K562 (cell line): ENCODE data around the gene SCAANT1. TPM values are rescaled to one million over a fixed set of nuclear protein-coding genes. Genes with fewer than 3 reads are reported as not detected.

Experiments
- ATAC-seq: fragments of 200-7000 bp; cut with Tn5 transposase; 3 replicates; pipeline ENCODE4 v1.9.1; 2020; ENCODE audit warnings: moderate library complexity
- BruUV-seq: library from RNA; stranded (reverse); fragments of 400-500 nt; replicated peaks from 2 replicates; lab custom pipeline; 2021; lab: Mats Ljungman, UMichigan
- CTCF ChIA-PET: fragments of 300-600 bp; formaldehyde crosslinking; extraction: SDS; loops from one replicate; lab custom pipeline; 2021; ENCODE audit warnings: low intra/inter-chr PET ratio; lab: Yijun Ruan, JAX
- POLR2A ChIA-PET: fragments of 300-600, 350-650 bp; sonication (Branson Sonifier 250); formaldehyde crosslinking; extraction: SDS; loops from one replicate; lab custom pipeline; 2021; ENCODE audit warnings: antibody characterized with exemption, inconsistent platforms; lab: Yijun Ruan, JAX
- DNase-seq, 4 experiments: peaks; one replicate each; pipeline versions ENCODE4 v3.0.0 to v3.0.0-alpha.2; 2011 to 2018; ENCODE audit warnings: low spot score in 3 of 4, mixed read lengths in 3 of 4; ENCODE audit errors: extremely low read depth in 1 of 4
- FAIRE-seq: peaks from 2 replicates; lab custom pipeline; 2011; peaks lifted over from hg19 to GRCh38; lab: Jason Lieb, UNC
- H2AFZ ChIP-seq: 2 replicates; pipeline ENCODE4 v1.6.0; 2011; ENCODE audit warnings: low read depth, low read length, control low read depth, inconsistent platforms
- H3K27ac ChIP-seq: fragments of 200-600 bp; 3 replicates; pipeline ENCODE4 v1.8.0; 2011; ENCODE audit warnings: low read depth, mild to moderate bottlenecking, control low read depth, inconsistent platforms, low read length, moderate library complexity, mixed read lengths; ENCODE audit errors: extremely low read depth
- H3K27me3 ChIP-seq, 2 experiments: fragments of 300-600 bp in 1 of 2; 2 replicates in 1 of 2; 3 replicates in 1 of 2; pipeline versions ENCODE4 v1.6.0 to v1.8.0; 2011; ENCODE audit warnings: inconsistent platforms in 2 of 2, low read length in 2 of 2, mild to moderate bottlenecking in 1 of 2, mixed read lengths in 1 of 2, moderate library complexity in 1 of 2; ENCODE audit not compliant: control insufficient read depth in 2 of 2, insufficient read depth in 2 of 2
- H3K36me3 ChIP-seq: fragments of 300-600 bp; 3 replicates; pipeline ENCODE4 v1.8.0; 2011; ENCODE audit warnings: mild to moderate bottlenecking, low read length, inconsistent platforms; ENCODE audit not compliant: control insufficient read depth, insufficient read depth
- H3K4me1 ChIP-seq, 2 experiments: fragments of 200-600 bp in 1 of 2; replicated peaks in 1 of 2; 2 replicates in 1 of 2; 3 replicates in 1 of 2; pipeline versions ENCODE4 v1.5.1 to v1.8.0; 2011; ENCODE audit warnings: inconsistent platforms in 2 of 2, low read length in 2 of 2, mild to moderate bottlenecking in 1 of 2, mixed read lengths in 1 of 2, moderate library complexity in 1 of 2; ENCODE audit not compliant: control insufficient read depth in 2 of 2, insufficient read depth in 2 of 2
- H3K4me2 ChIP-seq: 2 replicates; pipeline ENCODE4 v1.6.1; 2011; ENCODE audit warnings: low read length, control low read depth, inconsistent platforms, mixed read lengths; ENCODE audit not compliant: insufficient read depth
- H3K4me3 ChIP-seq: fragments of 200-600 bp; sonication (generic), shearing (Covaris generic); 2 replicates; pipeline ENCODE4 v1.5.1; 2016; ENCODE audit warnings: control low read depth, inconsistent platforms
- H3K79me2 ChIP-seq: fragments of 200-600 bp; 3 replicates; pipeline ENCODE4 v1.8.0; 2011; ENCODE audit warnings: low read length, inconsistent platforms; ENCODE audit not compliant: control insufficient read depth, insufficient read depth
- H3K9ac ChIP-seq, 2 experiments: 2 replicates each; pipeline versions ENCODE4 v1.6.0 to v1.6.1; 2011; ENCODE audit warnings: low read depth in 2 of 2, low read length in 2 of 2, control low read depth in 1 of 2, inconsistent platforms in 1 of 2, mild to moderate bottlenecking in 1 of 2, mixed read lengths in 1 of 2; ENCODE audit not compliant: insufficient read depth in 1 of 2
- H3K9me1 ChIP-seq: one replicate; pipeline ENCODE4 v1.6.0; 2011; ENCODE audit warnings: inconsistent platforms, mild to moderate bottlenecking, low read length, moderate library complexity; ENCODE audit not compliant: control insufficient read depth, insufficient read depth
- H3K9me3 ChIP-seq: replicated peaks from 2 replicates; pipeline ENCODE4 v1.5.1; 2011; ENCODE audit warnings: low read depth, low read length, inconsistent platforms; ENCODE audit not compliant: control insufficient read depth, insufficient read depth
- H4K20me1 ChIP-seq: replicated peaks from 2 replicates; pipeline ENCODE4 v1.6.1; 2011; ENCODE audit warnings: low read length, inconsistent platforms, mixed read lengths; ENCODE audit not compliant: control insufficient read depth, insufficient read depth
- ETV1 ChIP-seq: fragments of 450-650 bp; conservative IDR thresholded peaks from 2 replicates; pipeline ENCODE4 v1.6.1; 2016; ENCODE audit warnings: missing genetic modification characterization, control low read depth, low read depth, missing compliant biosample characterization
- MYBL2 ChIP-seq, 2 experiments: fragments of 450-650 bp in 1 of 2; sonication (generic) in 1 of 2; formaldehyde crosslinking in 1 of 2; IDR thresholded peaks; 2 replicates each; pipeline versions ENCODE4 v1.6.1 to v1.8.1; 2017 to 2022; ENCODE audit warnings: borderline replicate concordance in 1 of 2, inconsistent platforms in 1 of 2, low read depth in 1 of 2, mild to moderate bottlenecking in 1 of 2, missing genetic modification reagents in 1 of 2, moderate library complexity in 1 of 2
- NFATC3 ChIP-seq: fragments of 450-650 bp; IDR thresholded peaks from 2 replicates; pipeline ENCODE4 v1.6.1; 2017; ENCODE audit warnings: mild to moderate bottlenecking
- PHB ChIP-seq: fragments of 250-450 bp; sonication (Bioruptor Pico); IDR thresholded peaks from 2 replicates; pipeline ENCODE4 v1.5.0; 2021
- WGBS: fragments of 100-300 bp; shearing (Covaris generic); methylation state at CpG from one replicate; pipeline ENCODE4 v1.1.6; 2016; ENCODE audit warnings: low coverage, mixed read lengths; ENCODE audit not compliant: insufficient coverage; ENCODE audit errors: missing lambda C conversion rate; 5-methylcytosine and 5-hydroxymethylcytosine counted together
- in situ Hi-C: fragments of 300-500 bp; cut with MboI; formaldehyde crosslinking; loops from 4 replicates; pipeline ENCODE4 v1.15.0; 2018; ENCODE audit warnings: inconsistent platforms, mixed read lengths
- intact Hi-C: fragments of 100-400 bp; cut with micrococcal nuclease; formaldehyde crosslinking; loops from 2 replicates; pipeline ENCODE4 v1.14.2; 2022
- polyA plus RNA-seq, 8 experiments: library from polyadenylated mRNA; depleted of rRNA in 4 of 8; stranded (reverse) in 5 of 8; unstranded in 3 of 8; fragments of >200 nt; fragmentation: Nextera tagmentation in 2 of 8; fragmentation: Illumina TruSeq in 1 of 8; extraction: Ambion mirVana in 2 of 8; extraction: Trizol in 1 of 8; gene quantifications; 2 replicates each; pipeline versions ENCODE4 v1.2.1 to v1.2.3, GENCODE V29; 2011 to 2014; ENCODE audit warnings: inconsistent platforms in 1 of 8, missing spikeins in 1 of 8
- total RNA-seq, 7 experiments: library from RNA; depleted of rRNA in 6 of 7; stranded (reverse); fragments of >200 nt in 6 of 7; fragmentation: Illumina TruSeq in 2 of 7; extraction: Trizol in 2 of 7; gene quantifications; 2 replicates each; pipeline versions ENCODE4 v1.2.1 to v1.2.3, GENCODE V29; 2011 to 2021; ENCODE audit warnings: low replicate concordance in 1 of 7
- TF ChIP-seq, protein P1 (sequence below), 2 experiments: IDR thresholded peaks in 1 of 2; conservative IDR thresholded peaks in 1 of 2; 2 replicates each; pipeline ENCODE4 v1.6.1; 2016; ENCODE audit warnings: low read depth in 2 of 2, mild to moderate bottlenecking in 1 of 2, missing compliant biosample characterization in 1 of 2, missing genetic modification characterization in 1 of 2, moderate library complexity in 1 of 2
- TF ChIP-seq, protein P2 (sequence below): fragments of 450-650 bp; IDR thresholded peaks from 2 replicates; pipeline ENCODE4 v1.7.1; 2018; ENCODE audit warnings: mild to moderate bottlenecking, low read depth; ENCODE audit not compliant: partially characterized antibody
- TF ChIP-seq, protein P3 (sequence below): fragments of 450-650 bp; formaldehyde crosslinking; IDR thresholded peaks from 2 replicates; pipeline ENCODE4 v1.4.0; 2022; ENCODE audit warnings: missing genetic modification characterization
- TF ChIP-seq, protein P4 (sequence below): fragments of 250-450 bp; sonication (Bioruptor Pico); IDR thresholded peaks from 2 replicates; pipeline ENCODE4 v1.8.0; 2021; ENCODE audit warnings: borderline replicate concordance, mild to moderate bottlenecking, moderate library complexity; ENCODE audit not compliant: poor library complexity, severe bottlenecking

SCAANT1 gene
- total and polyA plus RNA-seq, 9 of the 15 experiments (the other 6 are each of a cell fraction or from before 2014, with no cell fraction given) = not detected

DNA sequence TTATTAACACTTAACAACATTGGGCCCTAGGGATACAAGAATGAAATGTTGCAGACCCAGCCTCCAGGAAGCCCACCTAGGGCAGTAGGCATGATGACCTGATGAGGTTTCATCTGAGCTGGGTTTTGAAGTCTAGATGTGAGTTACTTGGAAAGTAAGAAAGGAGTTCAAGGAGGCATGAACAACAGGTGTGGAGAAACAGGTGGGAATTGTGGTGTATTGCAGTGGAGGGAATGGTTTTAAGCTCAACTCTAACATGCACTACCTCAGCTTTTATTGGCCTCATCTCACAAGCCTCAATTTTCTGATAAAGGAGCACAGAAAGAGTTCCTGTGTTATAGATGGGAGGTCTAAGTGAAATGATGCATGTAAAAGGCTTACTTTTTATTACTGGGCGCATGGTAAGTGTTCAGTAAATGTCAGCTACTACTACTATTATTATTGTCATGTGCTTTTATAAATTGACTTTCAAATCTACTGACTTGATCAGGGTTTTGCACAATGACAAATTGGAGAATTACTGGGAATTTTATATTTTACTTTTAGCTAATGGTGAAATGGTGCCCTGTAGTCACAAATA lies 19.3 kb downstream of the SCAANT1 start:
- no peaks in the 10 kb centered on the region for H4K20me1 ChIP-seq
- TF ChIP-seq MYBL2 (IDR thresholded peaks at IDR 0.05; ENCODE audit: low read depth) = no peak
- no peak for TF ChIP-seq MYBL2 (CRISPR knock-in tag; IDR thresholded peaks at IDR 0.05; ENCODE audit: borderline replicate concordance)
- TF ChIP-seq NFATC3 = no peak
- no peak for TF ChIP-seq PHB (CRISPR knock-in tag)
- TF ChIP-seq, protein P1, sequence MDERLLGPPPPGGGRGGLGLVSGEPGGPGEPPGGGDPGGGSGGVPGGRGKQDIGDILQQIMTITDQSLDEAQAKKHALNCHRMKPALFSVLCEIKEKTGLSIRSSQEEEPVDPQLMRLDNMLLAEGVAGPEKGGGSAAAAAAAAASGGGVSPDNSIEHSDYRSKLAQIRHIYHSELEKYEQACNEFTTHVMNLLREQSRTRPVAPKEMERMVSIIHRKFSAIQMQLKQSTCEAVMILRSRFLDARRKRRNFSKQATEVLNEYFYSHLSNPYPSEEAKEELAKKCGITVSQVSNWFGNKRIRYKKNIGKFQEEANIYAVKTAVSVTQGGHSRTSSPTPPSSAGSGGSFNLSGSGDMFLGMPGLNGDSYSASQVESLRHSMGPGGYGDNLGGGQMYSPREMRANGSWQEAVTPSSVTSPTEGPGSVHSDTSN (CRISPR knock-in tag; IDR thresholded peaks at IDR 0.05; ENCODE audit: low read depth) = no peak
- TF ChIP-seq, protein P1 (tag; conservative IDR thresholded peaks at IDR 0.05; ENCODE audit: low read depth) = no peak
- TF ChIP-seq, protein P2, sequence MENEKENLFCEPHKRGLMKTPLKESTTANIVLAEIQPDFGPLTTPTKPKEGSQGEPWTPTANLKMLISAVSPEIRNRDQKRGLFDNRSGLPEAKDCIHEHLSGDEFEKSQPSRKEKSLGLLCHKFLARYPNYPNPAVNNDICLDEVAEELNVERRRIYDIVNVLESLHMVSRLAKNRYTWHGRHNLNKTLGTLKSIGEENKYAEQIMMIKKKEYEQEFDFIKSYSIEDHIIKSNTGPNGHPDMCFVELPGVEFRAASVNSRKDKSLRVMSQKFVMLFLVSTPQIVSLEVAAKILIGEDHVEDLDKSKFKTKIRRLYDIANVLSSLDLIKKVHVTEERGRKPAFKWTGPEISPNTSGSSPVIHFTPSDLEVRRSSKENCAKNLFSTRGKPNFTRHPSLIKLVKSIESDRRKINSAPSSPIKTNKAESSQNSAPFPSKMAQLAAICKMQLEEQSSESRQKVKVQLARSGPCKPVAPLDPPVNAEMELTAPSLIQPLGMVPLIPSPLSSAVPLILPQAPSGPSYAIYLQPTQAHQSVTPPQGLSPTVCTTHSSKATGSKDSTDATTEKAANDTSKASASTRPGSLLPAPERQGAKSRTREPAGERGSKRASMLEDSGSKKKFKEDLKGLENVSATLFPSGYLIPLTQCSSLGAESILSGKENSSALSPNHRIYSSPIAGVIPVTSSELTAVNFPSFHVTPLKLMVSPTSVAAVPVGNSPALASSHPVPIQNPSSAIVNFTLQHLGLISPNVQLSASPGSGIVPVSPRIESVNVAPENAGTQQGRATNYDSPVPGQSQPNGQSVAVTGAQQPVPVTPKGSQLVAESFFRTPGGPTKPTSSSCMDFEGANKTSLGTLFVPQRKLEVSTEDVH = no peak
- TF ChIP-seq, protein P3, sequence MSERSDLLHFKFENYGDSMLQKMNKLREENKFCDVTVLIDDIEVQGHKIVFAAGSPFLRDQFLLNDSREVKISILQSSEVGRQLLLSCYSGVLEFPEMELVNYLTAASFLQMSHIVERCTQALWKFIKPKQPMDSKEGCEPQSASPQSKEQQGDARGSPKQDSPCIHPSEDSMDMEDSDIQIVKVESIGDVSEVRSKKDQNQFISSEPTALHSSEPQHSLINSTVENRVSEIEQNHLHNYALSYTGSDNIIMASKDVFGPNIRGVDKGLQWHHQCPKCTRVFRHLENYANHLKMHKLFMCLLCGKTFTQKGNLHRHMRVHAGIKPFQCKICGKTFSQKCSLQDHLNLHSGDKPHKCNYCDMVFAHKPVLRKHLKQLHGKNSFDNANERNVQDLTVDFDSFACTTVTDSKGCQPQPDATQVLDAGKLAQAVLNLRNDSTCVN = no peak
- no peak for TF ChIP-seq ETV1 (tag)
- TF ChIP-seq, protein P4, sequence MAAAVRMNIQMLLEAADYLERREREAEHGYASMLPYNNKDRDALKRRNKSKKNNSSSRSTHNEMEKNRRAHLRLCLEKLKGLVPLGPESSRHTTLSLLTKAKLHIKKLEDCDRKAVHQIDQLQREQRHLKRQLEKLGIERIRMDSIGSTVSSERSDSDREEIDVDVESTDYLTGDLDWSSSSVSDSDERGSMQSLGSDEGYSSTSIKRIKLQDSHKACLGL (CRISPR knock-in tag) = no peak

More for the DNA sequence above, 19.3 kb downstream of the SCAANT1 start:
- no peak for ATAC-seq
- Histone ChIP-seq H3K79me2 (peaks cover 1% of the 10 kb centered on the region; the same call in 1 of the 3 replicates), H3K9me3 (no peaks in the 10 kb centered on the region), H3K27ac (no peak overlapping the region), H3K9ac (no peak overlapping the region), H3K4me3 (no peak overlapping the region), H3K27me3 (no peaks in the 10 kb centered on the region), H3K9me1 (no peaks in the 10 kb centered on the region), H3K4me2 (no peak overlapping the region), H3K36me3 (no peaks in the 10 kb centered on the region), H3K4me1 (peaks cover 0 to 4% of the 10 kb centered on the region in 2 experiments; a peak in 2 of 5 replicates), H2AFZ (no peak overlapping the region)
- ChIA-PET POLR2A (interaction anchor here (0.6 kb wide), 1 partner anchor 1650 kb away, joined by 3 read pairs; no protein-coding TSS in a partner anchor), CTCF (no interaction called here)
- FAIRE-seq = no peak
- intact Hi-C loops = no loop called here
- no TSS peak for BruUV-seq
- 93% methylated on average over 1 of the region's 1 CpG for whole genome bisulfite sequencing
- no peak for DNase-seq
- in situ Hi-C loops = no loop called here
